NCI-H2227 (cell line): ENCODE results near the gene POU4F2.
"Not testable (repeated sequence)": the region's sequence is repeated elsewhere in the genome, so short reads cannot be mapped to it uniquely, and the experiment has no call there.

Experiments used
- DNase-seq: peaks from one replicate; lab custom pipeline; 2025; ENCODE audit not compliant: unreplicated experiment; lab: John Stamatoyannopoulos, UW

Gene POU4F2

GRCh38 chr4:146654687-146655520 is 16.2 kb downstream of the POU4F2 start:
- no peak for DNase-seq

GRCh38 chr4:146655521-146655856 is 16.8 kb downstream of the POU4F2 start:
- no peak for DNase-seq

- DNase-seq, result no peak
Observed at GRCh38 chr4:146661367-146661766, 22.7 kb downstream of the POU4F2 start.

GRCh38 chr4:146663968-146664311 is 25.2 kb downstream of the POU4F2 start:
- DNase-seq, result not testable (repeated sequence)

GRCh38 chr4:146674829-146675570 is 36.3 kb downstream of the POU4F2 start:
- DNase-seq, result no peak
